Femur (tissue), 1 donor: ENCODE results near the gene IMMP1L.
"Not testable (repeated sequence)": the region's sequence is repeated elsewhere in the genome, so short reads cannot be mapped to it uniquely, and the experiment has no call there.

ENCODE experiments used
- DNase-seq: peaks from one replicate; pipeline ENCODE4 v3.0.0-alpha.2; 2017

Gene IMMP1L, protein sequence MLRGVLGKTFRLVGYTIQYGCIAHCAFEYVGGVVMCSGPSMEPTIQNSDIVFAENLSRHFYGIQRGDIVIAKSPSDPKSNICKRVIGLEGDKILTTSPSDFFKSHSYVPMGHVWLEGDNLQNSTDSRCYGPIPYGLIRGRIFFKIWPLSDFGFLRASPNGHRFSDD

DNA sequence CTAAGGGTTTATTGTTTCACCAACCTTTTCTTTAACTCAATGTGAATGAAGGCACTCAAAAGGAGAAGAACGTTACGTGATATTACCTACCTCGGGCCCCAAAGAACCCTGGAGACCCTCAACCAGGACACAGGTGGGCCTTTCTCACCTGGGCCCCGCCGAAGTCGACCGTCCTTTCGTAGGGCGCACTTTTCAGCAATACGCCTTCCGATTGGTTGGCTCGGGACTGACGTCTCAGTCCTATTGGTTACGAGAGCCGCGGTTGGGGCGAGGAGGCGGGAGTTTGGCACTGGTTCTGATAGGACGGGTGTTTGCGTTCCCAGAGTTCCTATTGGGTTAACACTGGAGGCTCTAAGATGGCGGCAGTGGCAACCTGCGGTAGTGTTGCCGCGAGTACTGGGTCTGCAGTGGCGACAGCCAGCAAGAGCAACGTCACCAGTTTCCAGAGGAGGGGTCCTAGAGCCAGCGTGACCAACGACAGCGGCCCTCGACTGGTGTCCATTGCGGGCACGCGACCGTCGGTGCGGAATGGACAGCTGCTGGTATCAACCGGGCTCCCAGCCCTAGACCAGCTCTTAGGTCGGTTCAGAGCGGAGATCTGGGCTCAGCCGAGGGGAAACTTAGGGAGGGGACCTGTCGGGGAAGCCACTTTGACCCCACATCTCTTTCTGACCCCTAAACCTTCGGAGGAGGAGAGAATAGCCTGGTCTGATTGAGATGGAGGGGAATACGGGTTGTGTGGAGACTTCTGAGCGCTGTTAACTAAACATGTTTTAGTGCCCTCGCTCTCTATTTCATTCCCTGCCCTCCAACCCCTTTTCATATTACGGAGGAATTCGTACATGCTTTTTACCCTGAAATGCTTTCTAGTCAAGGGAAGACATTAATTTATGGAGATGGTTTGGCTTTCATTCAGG is at the start of gene IMMP1L, which contains the start of gene ELP4:
Gene IMMP1L, minus strand, starts transcription at position 194 of the 917 bp plus-strand sequence. CDS start 46,346 bp downstream, outside the sequence.
Gene ELP4, plus strand, starts transcription at position 339 of the 917 bp plus-strand sequence. Its CDS starts 18 bp downstream, at position 357.
- peak; percentile 98 for DNase-seq

DNA sequence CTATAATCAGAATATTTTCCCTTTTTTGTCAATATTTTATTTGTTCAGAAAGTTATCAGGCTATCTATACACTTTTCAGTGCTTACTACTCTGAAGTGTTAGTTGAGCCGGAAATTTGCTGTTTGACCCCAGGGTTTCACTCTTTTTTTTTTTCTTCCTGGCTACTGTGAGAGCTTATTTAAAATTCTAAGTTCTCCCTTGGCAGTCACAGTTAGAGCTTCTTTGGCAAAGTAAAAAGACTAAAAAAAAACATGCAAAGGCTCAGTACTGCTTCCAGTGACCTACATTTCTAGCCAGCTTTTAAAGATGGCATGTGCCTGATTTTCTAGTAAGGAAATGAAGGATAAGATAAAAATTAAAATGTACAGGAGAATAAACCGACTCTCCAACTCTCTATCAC is 48.6 kb upstream of the IMMP1L start:
- no peak for DNase-seq

DNA sequence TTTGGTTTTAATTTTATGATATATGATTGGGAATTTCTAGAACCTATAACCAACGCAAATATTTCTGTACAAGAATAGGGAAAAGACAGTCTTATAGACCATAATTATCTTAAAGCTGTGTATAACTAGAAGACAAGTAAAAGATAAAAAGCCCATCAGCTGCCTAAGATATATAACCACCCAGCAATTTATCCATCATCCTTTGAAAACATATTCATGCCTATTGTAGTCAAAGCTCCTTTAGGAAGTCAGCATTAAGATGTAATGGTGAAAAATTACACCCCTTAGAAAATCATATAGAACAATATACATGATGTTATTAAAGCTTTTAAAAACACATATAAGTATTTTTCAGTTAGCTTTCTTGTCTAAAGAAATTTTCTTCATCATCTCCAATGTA is 46.5 kb upstream of the IMMP1L start:
- no peak for DNase-seq

DNA sequence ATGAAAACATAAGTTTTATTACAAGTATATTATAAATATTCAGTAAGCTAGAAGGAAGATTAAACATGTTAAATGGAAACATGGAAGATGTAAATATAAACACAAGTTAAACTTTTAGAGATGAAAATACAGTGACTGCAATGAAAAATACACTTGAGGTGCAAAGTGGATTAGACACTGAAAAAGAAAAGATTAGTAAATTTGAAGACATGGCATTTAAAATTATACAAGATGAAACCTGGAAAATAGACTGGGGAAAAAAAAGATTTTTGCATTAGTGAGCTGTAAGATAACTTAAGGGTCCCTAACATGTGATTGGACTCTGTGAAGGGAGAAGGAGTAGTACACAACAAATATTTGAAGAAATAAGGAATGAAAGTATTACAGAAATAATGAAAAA is 33.4 kb upstream of the IMMP1L start:
- DNase-seq: no peak

DNA sequence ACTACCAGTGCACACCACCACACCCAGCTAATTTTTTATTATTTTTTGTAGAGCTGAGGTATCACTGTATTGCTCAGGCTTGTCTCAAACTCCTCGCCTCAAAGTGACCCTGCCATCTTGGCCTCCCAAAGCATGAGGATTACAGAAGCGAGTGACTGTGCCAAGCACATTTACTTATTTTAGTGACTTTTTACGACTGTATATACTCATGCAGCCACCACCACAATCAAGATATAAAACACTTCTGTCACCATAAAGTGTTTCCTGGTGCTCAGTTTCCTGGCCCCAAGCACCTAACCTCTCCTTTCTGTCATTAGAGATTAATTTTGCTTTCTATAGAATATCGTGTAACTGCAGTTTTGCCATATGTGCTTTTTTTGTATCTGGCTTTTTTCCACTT is 26.1 kb upstream of the IMMP1L start:
- no peak for DNase-seq

DNA sequence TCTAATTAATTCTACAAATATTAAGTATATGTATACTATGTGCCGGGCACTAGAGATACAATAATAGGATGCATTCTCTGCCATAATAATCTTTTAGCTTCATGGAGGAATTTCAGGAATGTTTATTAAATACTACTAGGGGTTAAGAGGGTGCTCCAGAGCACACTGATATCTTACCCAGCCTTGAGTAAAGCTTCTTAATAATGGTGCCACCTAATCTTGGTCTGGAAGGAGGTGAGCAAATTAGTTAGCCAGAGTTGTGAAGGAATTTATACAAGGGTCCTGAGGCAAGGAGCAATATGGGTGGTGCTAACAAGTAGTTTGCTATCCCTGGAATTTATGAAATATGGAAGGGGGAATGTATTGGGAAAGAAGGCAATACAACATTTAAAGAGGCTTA is 21.9 kb upstream of the IMMP1L start:
- no peak for DNase-seq

DNA sequence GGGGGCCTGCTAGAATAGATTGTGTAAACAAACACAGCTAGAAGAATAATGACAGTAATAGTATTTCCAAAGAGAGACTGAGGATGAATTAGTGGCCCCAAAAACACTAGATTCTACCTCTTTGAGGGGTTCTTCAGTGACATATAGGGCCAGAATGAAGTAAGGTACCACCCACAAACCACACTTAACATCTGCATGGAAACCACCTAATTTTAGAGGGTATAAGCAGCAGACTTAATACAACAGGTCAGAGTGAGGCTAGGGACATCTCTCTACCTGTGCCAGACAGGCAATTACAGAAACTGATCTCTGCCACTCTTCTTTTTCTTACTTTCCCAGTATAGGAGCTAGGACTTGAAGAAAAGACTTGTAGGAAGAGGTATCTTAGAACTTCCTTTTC is 20.3 kb upstream of the IMMP1L start:
- DNase-seq: no peak

DNA sequence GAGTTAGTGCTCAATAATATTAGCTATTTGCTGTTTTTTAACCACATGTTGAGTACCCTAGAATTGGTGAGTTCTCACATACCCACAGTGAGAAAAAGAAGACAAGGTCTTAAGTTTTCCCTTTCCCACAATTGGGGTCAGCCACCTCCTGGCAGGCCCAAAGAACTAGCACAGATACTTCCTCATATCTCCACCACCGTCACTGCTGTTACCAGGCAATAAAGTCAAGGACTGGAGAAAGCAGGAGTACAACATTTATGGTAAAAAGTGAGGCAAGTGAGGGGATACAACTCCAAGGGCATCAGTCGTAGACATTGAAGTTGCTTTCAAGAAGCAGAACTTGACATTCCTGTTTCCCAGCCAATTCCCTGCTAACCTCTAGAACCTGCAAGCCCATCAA is 19.8 kb upstream of the IMMP1L start:
- no peak for DNase-seq

DNA sequence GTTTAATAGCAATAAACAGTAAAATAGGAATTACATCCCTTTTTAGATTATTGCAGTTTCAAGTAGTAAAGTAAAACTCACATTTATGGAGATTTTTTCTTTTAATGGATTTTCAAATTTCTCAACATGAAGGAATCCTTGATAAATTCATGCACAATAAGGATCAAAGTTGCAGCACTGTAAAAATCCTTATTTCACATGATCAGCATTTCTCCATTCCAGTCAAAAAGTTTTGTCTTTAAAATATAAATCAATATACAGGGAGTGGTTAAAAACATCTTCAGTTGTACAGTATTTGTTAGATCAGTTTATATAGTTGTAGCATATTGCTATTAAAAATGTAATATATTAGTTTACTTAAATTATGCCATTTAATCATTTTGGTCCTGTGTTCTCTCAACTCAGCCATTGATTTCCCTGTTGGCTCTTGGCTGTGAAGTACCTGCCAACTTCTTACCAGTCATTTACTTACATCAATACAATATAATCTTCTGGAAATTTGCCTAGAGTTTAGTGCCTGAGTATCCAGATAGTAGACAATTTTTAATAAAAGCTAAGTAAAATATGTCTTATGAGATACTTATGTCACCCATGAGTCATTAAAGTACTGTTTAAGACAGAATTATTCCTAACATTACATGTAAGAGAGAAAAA is 12.2 kb upstream of the IMMP1L start:
- no peak for DNase-seq

DNA sequence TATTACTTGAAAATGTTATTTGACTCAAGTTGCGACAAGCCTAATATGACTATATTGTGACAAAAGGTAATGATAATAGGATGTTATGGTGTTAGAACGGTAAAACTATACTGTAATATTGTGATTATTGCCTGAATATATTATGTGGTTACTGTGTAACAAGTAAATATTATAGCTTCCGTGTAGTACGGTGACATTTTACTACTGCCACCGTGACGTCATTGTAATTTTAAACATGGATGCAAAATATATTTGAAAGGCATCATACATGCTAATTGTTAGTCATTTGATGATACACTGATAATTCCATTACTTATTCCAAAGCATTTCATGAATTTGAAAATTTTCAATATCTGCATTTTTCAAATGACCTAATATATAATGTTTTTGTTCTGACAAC is 2.7 kb upstream of the IMMP1L start:
- no peak for DNase-seq

DNA sequence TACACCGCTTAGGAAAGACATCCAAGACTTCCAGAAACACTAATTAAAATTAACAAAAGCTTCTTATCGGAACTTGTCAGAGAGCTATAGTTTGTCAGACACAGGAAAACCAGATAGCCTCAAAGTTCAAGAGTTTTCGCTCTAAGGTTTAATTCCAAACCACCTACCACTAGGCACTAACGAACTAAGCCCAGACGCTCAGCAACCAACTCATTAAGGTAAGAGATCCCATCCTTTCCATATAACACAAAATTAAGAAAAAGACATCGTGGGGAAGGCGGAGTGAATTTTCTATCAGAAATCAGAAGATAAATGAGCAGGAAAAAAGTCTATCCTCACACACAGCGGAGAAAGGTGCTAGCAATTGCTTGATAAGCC is 382 bp downstream of the IMMP1L start:
- no peak for DNase-seq

DNA sequence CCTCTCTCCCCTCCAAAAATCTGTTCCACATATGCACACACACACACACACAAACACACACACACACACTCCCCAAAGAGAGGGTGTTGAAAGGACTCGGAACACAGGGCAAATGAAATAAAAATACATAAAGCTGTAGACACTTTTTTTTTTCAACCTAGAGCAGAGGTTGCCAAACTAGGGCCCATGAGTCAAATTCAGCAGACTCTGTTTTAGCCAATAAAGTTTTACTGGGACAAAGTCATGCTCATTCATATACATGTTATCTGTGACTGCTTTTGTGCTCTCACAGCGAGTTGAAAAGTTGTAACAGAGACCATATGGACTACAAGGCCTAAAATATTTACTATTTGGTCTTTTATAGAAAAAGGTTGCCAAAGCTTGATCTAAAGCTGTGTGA is 8.9 kb downstream of the IMMP1L start:
- DNase-seq: no peak

DNA sequence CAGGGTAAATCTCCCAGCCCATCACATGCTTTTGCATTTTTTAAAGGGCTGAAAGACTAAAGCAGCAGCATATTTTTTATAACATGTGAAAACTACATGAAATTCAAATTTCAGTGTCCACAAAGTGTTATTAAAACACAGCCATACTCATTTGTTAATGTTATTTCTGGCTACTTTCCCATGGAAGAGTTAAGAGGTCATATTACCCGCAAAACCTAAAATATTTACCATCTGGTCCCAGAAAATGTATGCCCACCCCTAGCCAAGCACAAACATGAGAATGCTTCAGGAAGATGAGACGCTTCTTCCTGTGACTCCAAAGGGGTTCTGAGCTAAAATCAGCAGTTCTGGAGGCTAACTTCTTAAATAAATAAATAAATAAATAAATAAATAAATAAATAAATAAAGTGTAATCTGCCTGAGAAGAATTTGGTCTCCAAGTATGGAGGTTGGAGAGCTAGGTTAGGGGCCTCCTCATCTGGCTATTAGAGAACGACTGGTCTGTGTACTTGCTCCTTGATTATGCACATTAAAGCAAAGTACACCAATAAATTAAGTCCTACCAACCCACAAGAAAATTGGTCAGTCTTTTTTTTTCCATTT is 9.7 kb downstream of the IMMP1L start:
- no peak for DNase-seq

DNA sequence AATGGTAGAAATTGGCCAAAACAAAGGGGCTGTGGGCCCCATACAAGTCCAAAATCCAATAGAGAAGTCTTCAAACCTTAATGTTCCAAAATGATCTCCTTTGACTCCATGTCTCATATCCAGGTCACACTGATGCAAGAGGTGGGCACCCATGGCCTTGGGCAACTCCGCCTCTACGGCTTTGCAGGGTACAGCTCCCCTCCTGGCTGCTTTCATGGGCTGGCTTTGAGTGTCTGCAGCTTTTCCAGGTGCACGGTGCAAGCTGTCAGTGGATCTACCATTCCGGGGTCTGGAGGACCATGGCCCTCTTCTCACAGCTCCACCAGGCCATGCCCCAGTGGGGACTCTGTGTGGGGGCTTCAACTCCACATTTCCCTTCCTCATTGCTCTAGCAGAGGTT is 15.7 kb downstream of the IMMP1L start:
- DNase-seq: not testable (repeated sequence)

DNA sequence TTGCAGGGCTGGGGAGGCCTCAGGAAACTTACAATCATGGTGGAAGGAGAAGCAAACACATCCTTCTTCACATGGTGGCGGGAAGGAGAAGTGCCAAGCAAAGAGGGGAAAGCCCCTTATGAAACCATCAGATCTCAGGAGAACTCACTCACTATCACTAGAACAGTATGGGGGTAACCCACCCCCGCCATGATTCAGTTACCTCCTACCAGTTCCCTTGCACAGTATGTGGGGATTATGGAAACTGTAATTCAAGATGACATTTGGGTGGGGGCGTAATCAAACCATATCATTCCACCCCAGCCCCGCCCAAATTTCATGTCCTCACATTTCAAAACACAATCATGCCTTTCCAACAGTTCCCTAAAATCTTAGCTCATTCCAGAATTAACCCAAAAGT is 16.2 kb downstream of the IMMP1L start:
- DNase-seq: no peak

DNA sequence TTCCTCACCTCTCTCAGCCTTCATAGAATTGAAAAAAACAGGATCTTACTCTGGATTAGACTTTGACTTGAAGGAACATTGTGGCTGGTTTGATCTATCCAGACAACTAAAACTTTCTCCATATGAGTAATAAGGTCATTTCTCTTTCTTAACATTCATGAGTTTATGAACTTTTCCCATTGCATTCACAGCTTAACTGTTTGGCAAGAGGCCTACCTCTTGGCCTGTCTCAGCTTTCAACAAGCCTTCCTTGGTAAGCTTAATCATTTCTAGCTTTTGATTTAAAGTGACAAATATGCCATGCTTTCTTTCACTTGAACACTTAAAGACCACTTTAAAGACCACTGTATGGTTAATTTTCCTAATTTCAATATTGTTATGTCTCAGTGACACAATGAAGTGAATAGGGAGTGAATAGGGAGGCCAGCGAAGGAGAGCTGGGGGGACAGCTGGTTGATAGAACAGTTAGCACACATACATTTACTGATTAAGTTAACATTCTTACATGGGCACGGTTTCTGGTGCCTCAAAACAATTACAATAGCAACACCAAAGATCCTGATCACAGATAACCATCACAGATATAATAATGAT is 17.0 kb downstream of the IMMP1L start:
- DNase-seq: no peak

DNA sequence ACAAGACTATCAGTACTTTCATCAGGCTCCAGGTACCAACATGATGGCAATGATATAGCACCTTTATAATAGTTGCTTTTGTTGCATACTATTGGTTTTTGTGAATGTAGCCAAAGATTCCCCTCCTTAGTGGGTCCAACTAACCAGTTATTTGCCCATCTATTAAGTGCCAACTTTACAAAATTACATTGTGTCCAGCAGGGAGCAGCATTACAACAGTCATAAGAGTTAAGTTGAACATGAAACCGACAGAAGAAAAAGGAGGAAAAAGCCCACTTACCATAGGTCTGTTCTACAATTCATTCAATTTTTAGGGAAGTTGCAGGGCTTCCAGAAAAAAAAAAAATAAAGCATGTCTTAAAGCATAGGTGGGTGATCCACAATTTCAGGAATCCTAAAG is 21.6 kb downstream of the IMMP1L start:
- DNase-seq: no peak

DNA sequence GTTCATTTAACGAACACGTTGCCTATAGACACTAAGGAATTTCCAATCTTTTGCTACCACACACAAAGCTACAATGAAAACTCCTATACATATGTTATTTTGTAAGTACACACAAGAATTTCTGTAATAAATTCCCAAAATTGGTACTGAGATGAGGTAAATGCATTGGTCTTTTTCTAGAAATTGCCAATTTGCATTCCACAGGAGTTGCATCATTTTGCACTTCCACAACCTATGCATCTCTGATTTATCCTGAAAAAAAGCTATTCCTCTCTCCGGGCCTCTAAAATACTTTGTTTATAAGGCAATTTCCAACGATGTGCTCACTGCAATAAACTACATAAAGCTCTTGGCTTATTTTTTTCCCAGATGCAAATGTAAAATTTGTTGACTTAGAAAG is 24.9 kb downstream of the IMMP1L start:
- no peak for DNase-seq

DNA sequence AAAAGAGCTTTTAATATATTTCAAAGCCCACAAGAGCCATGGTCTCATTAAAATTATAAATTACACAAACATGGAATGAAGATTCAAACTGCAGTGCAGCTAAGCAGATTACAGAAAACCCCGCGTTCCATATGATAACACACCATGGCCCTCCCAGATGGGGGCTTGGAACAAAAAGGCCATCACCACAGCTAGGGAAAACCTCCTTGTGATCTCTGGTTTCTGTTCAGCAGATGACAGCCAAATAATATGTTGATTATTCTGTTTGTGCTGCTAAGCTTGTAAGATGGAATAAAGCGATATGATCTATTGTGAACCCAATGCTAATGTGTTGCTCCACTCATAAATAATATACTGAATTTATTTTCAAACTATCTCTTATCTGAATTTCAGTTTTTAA is 28.5 kb downstream of the IMMP1L start:
- no peak for DNase-seq

DNA sequence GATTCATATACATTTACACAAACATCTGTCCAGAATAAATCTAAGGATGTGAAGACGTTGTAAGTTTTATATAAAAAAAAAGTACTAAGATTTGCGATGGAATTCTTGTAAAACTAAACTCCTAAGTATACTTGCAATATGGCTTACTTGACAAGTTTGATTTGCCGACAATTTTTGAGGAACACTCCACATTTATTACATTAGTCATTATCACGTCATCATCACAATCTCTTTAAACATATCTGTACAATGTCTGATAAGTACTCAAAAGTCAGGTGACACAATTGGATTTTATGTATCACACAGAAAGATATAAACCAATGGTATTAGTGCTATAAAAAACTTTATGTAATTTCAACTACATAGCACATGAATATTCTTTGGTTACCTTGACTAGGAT is 30.4 kb downstream of the IMMP1L start:
- no peak for DNase-seq

DNA sequence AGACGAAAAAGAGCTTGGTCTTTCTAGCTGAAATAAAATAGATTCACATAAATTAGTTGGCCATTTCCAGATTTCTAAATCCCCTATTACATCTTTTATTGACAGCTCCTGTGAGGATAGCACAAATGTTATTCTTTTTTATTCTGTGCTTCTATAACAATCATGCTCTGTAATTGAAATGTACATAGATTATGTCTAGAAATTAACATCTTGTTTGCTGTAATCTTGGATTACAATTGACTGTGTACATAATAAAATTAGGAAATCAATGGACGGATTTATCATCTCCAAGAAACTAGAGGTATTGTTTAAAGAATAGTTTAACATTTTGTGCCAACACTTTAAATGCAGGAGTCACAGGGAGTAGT is 31.2 kb downstream of the IMMP1L start:
- no peak for DNase-seq

DNA sequence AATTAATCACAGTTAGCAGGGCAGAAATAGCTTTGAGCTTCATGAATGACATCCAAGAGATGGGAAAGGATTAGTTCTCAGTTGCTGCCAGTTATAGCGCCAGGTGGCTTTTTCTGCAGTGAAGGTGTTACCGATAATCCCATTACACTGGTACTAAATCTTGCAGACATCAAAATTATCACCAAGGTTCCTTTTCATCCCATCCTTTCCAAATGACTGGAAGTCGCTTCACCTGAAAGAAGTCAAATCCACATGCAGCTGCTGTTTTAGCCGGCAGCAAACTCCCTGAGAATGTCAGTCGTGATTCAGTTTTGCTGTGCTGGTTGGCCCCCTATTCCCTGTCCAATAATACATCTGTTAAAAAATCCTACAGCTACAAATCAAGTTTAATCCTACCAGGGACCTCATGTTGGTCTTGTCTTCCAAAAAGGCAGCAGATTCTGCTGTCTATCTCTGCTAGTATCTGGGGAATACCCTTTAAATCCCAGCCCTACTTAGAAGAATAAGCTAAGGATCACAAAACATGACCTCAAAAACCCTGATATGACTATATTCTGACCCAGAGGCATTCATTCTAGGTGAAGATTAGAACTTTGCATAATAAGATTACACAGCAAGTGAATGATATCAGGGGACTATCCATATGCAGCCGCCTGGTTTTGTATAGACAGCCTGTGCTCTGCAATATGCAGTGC is 31.7 kb downstream of the IMMP1L start:
- no peak for DNase-seq

DNA sequence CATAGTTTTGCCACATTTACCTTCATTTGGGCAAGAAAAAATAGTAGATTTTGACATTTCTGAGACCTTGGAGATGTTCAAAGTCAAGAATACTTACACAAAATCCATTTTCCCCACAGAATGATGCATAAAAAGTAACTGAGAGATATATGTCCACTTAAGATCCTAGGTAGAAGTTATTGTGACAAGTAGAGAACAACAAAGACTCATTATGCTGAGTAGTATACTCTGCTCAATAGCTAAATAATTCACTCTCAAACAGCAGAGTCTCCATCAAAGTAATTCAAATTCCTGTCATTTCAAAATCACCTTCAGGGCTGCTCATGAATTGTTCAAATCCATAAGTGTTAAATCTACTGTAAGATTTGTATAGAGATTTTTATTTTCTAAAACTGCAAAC is 35.3 kb downstream of the IMMP1L start:
- no peak for DNase-seq
